Lower leg skin (tissue), 4 donors: ENCODE measurements around the gene GRIA1. TPM values are rescaled to one million over a fixed set of nuclear protein-coding genes. Genes with fewer than 3 reads are reported as not detected.

ENCODE experiments used
- DNase-seq, 2 donors: peaks; one replicate each; pipeline ENCODE4 v3.0.0-alpha.2; 2019; ENCODE audit warnings: low spot score in 2 of 2
- H3K4me3 ChIP-seq: fragments of 200-600 bp; sonication (generic); 2 replicates; pipeline ENCODE4 v1.5.1; 2017; ENCODE audit warnings: mild to moderate bottlenecking, low read depth; ENCODE audit not compliant: poor library complexity, severe bottlenecking
- CTCF ChIP-seq, 3 donors: fragments of 450-650 bp; IDR thresholded peaks; one replicate each; pipeline ENCODE4 v1.5.1; 2016; ENCODE audit warnings: antibody characterized with exemption in 3 of 3, mild to moderate bottlenecking in 3 of 3, moderate library complexity in 2 of 3
- POLR2A ChIP-seq, 2 donors: fragments of 450-650 bp; IDR thresholded peaks; one replicate each; pipeline ENCODE4 v1.6.1; 2016 to 2017; ENCODE audit warnings: antibody characterized with exemption in 2 of 2, mild to moderate bottlenecking in 1 of 2, moderate library complexity in 1 of 2
- WGBS, 2 donors: methylation state at CpG; one replicate each; pipeline ENCODE4 v1.1.5; 2018; 5-methylcytosine and 5-hydroxymethylcytosine counted together
- intact Hi-C: fragments of 100-400 bp; cut with DNase I; formaldehyde crosslinking; loops from one replicate; pipeline ENCODE4 v1.15.0; 2023; ENCODE audit warnings: low total_unique reads
- total RNA-seq, 4 donors: library from RNA; depleted of rRNA; stranded (reverse); fragments of >200 nt; gene quantifications; one replicate each; pipeline ENCODE4 v1.1.0, GENCODE V29; 2016

GRIA1 gene
- total RNA-seq, 4 donors from 2014 or later, result 0.08 to 2.3 (median 0.40) TPM

GRCh38 chr5:153797484-153797883 lies 307.0 kb downstream of the GRIA1 start:
- TF ChIP-seq CTCF (IDR thresholded peaks at IDR 0.05) (no peak), POLR2A (IDR thresholded peaks at IDR 0.05) (no peak)
- DNase-seq, result no peak
- intact Hi-C loops, result no loop called here
- WGBS, 2 donors, result 87 to 89% methylated on average over 3 of the region's 3 CpGs
- no peak overlapping the region for H3K4me3 ChIP-seq

- TF ChIP-seq CTCF (IDR thresholded peaks at IDR 0.05) (no peak), POLR2A (IDR thresholded peaks at IDR 0.05) (no peak)
- whole genome bisulfite sequencing, 2 donors, result 78 to 85% methylated on average over 5 of the region's 5 CpGs
- DNase-seq, result no peak
- no peak overlapping the region for H3K4me3 ChIP-seq
- intact Hi-C loops, result no loop called here
These were observed 308.4 kb downstream of the GRIA1 start for GRCh38 chr5:153798830-153799229.

GRCh38 chr5:153799466-153799865 lies 309.0 kb downstream of the GRIA1 start:
- intact Hi-C loops, result no loop called here
- no peak for DNase-seq
- 85 to 89% methylated on average over 2 of the region's 2 CpGs for WGBS, 2 donors
- no peak for TF ChIP-seq POLR2A (IDR thresholded peaks at IDR 0.05)
- TF ChIP-seq CTCF (IDR thresholded peaks at IDR 0.05), result no peak
- no peak overlapping the region for H3K4me3 ChIP-seq

- DNase-seq, result no peak
- 90% methylated on average over 12 of the region's 12 CpGs for WGBS, 2 donors
- intact Hi-C loops, result no loop called here
- no peak overlapping the region for H3K4me3 ChIP-seq
- TF ChIP-seq CTCF (IDR thresholded peaks at IDR 0.05) (no peak), POLR2A (IDR thresholded peaks at IDR 0.05) (no peak)
These were observed 311.8 kb downstream of the GRIA1 start for GRCh38 chr5:153802050-153802821.

GRCh38 chr5:153807801-153808200 lies 317.3 kb downstream of the GRIA1 start:
- TF ChIP-seq CTCF (IDR thresholded peaks at IDR 0.05) (no peak), POLR2A (IDR thresholded peaks at IDR 0.05) (no peak)
- intact Hi-C loops, result no loop called here
- 39 to 80% methylated on average over 2 of the region's 2 CpGs for WGBS, 2 donors
- no peak overlapping the region for H3K4me3 ChIP-seq
- DNase-seq, result no peak

GRCh38 chr5:153809166-153809565 lies 318.7 kb downstream of the GRIA1 start:
- no peak for TF ChIP-seq POLR2A (IDR thresholded peaks at IDR 0.05)
- TF ChIP-seq CTCF (IDR thresholded peaks at IDR 0.05), result no peak
- no peak overlapping the region for H3K4me3 ChIP-seq
- intact Hi-C loops, result no loop called here
- DNase-seq, result no peak
